Uterus (tissue), 4 donors: Measurements from ENCODE around the gene TTC22. TPM values are rescaled to one million over a fixed set of nuclear protein-coding genes. Genes with fewer than 3 reads are reported as not detected.

Experiments used
- DNase-seq, 2 donors: peaks; one replicate each; pipeline ENCODE4 v3.0.0-alpha.2; 2019 to 2020
- H3K27ac ChIP-seq, 2 donors: fragments of 200-600 bp; sonication (generic); 1 replicate in 1 of 2; 2 replicates in 1 of 2; pipeline ENCODE4 v1.5.1; 2016 to 2018
- H3K27me3 ChIP-seq, 2 donors: fragments of 200-600 bp; sonication (generic); one replicate each; pipeline ENCODE4 v1.5.1; 2018 to 2019; ENCODE audit warnings: control low read depth in 1 of 2
- H3K36me3 ChIP-seq, 2 donors: fragments of 200-600 bp; sonication (generic); one replicate each; pipeline ENCODE4 v1.5.1; 2019; ENCODE audit warnings: control low read depth in 1 of 2
- H3K4me1 ChIP-seq, 2 donors: fragments of 200-600 bp; sonication (generic); one replicate each; pipeline ENCODE4 v1.5.1; 2018 to 2019; ENCODE audit warnings: control low read depth in 1 of 2
- H3K4me3 ChIP-seq, 2 donors: fragments of 200-600 bp; sonication (generic); 1 replicate in 1 of 2; 2 replicates in 1 of 2; pipeline ENCODE4 v1.5.1; 2018 to 2019; ENCODE audit warnings: mild to moderate bottlenecking in 1 of 2
- H3K9me3 ChIP-seq, 2 donors: fragments of 200-600 bp; sonication (generic); one replicate each; pipeline ENCODE4 v1.5.1; 2019; ENCODE audit warnings: control low read depth in 1 of 2
- CTCF ChIP-seq, 4 experiments: fragments of 200-600 bp in 2 of 4; fragments of 450-650 bp in 2 of 4; sonication (generic) in 2 of 4; IDR thresholded peaks; one replicate each; pipeline ENCODE4 v1.5.1; 2016 to 2019; ENCODE audit warnings: antibody characterized with exemption in 4 of 4, mild to moderate bottlenecking in 2 of 4, moderate library complexity in 1 of 4
- POLR2A ChIP-seq, 2 donors: fragments of 450-650 bp; IDR thresholded peaks; one replicate each; pipeline ENCODE4 v1.6.1; 2016; ENCODE audit warnings: antibody characterized with exemption in 2 of 2, mild to moderate bottlenecking in 1 of 2, moderate library complexity in 1 of 2
- intact Hi-C: fragments of 100-400 bp; cut with DNase I; formaldehyde crosslinking; loops from one replicate; pipeline ENCODE4 v1.15.1; 2023; ENCODE audit warnings: low total_unique reads
- total RNA-seq, 4 donors: library from RNA; depleted of rRNA in 3 of 4; stranded (reverse); fragments of >200 nt in 3 of 4; gene quantifications; one replicate each; pipeline versions ENCODE4 v1.1.0 to v1.2.4, GENCODE V29; 2014 to 2023
- donor health status: DM: yes; HTN: yes; CAD: no.

The TTC22 gene
- 1 to 10 TPM in 2 of 4 donors, not detected in 2; 3.2 to 5.3 TPM for total RNA-seq

DNA sequence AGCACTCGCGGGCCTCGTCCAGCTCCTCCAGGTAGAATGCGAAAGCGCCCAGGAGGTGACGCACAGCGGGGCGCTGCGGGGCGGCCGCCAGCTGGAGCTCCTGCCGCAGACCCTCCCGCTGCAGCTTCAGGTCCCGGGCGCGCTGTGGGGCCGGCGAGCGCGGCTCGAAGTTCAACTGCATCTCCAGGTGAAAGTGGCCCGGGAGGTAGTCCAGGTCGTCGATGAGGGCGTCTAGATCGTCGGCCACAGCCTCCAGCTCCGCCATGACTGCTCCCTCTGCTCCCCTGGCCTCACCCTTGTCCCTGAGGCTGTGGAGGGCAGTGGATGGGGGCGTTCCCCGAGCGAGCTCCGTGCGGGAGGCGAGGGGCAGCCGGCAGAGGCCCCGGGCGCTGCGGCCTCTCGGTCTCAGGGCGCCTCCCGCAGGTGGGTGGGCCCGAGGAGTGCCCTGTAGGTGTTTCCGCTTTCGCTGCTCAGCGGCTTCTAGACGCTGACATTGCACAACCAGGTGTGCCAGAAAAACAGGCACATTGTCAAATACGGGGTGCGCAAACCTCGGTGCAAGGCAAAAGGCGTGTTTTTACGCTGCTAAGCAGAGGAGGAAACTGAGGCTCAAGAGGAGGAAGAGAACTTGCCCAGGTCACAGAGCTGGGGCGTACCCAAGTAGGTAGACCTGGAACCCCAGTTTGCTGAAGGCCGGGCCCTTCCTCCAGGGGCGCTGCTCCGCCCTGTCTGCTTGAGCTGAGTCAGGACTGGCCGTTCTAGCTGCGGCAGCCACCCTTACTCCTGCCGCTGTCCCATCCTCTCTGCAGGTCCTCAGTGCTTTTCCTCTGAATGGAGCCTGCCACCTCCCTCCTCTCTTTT, at the start of gene TTC22:
TSS of gene TTC22 (minus strand) at position 425 of the 861 bp plus-strand sequence. CDS start at position 265, 160 bp downstream.
- Histone ChIP-seq H3K4me1 (no peaks in the 10 kb centered on the region), H3K36me3 (no peaks in the 10 kb centered on the region), H3K27me3 (no peaks in the 10 kb centered on the region), H3K9me3 (no peaks in the 10 kb centered on the region), H3K27ac (peak within 1 kb of the TSS in 1 of 2 donors; percentile 7), H3K4me3 (peak within 1 kb of the TSS; percentile 14 to 37)
- peak in 1 of 2 donors; percentile 24 for DNase-seq
- intact Hi-C loops = no loop called here
- no peak for TF ChIP-seq POLR2A (IDR thresholded peaks at IDR 0.05)
- TF ChIP-seq CTCF (IDR thresholded peaks at IDR 0.05) = peak; percentile 6 to 37 (median 24)

GRCh38 chr1:54850737-54851136, 49.6 kb upstream of the TTC22 start:
- H3K9me3 ChIP-seq = no peaks in the 10 kb centered on the region
- TF ChIP-seq POLR2A (IDR thresholded peaks at IDR 0.05) = no peak
- no peak for TF ChIP-seq CTCF (IDR thresholded peaks at IDR 0.05)
- no peaks in the 10 kb centered on the region for H3K27me3 ChIP-seq
- H3K36me3 ChIP-seq = no peaks in the 10 kb centered on the region
- no peak for DNase-seq
- no peak overlapping the region for H3K27ac ChIP-seq
- H3K4me3 ChIP-seq = no peak overlapping the region
- no peaks in the 10 kb centered on the region for H3K4me1 ChIP-seq
- intact Hi-C loops = no loop called here

DNA sequence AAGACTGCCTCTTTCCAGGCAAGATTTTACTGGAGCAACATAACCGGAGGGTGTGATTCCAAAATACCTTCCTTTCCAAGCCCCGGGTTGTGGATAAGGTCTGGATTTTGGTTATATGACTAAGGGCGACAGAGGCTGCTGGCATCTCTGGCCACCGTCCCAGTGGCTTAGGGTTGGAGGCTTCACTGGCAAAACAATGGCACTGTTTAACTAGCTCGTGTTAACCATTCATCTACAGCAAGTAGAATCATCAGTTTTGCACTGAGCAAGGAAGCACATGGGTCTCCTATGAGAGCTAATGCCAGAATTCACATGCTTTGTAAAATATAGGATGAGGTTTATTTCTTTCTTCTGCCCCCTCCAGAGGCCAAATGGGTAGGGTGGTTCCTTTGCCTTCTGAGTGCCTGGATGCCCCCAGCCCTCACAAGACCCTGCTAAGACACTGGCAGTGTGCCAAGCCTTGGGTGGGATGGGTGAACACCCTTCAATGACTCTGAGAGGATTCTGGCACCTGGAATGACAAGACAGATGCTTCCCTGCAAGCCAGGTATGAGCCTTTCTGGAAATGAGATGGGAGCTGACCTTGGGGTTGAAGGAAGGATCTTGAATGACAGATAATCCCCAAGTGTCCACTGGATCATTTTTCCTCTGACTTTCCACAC, 49.1 kb upstream of the TTC22 start:
- H3K27ac ChIP-seq = no peak overlapping the region
- intact Hi-C loops = no loop called here

GRCh38 chr1:54849219-54850068, 48.3 kb upstream of the TTC22 start:
- TF ChIP-seq CTCF (IDR thresholded peaks at IDR 0.05) (no peak), POLR2A (IDR thresholded peaks at IDR 0.05) (no peak)
- Histone ChIP-seq H3K27me3 (no peaks in the 10 kb centered on the region), H3K4me3 (no peak overlapping the region), H3K4me1 (no peaks in the 10 kb centered on the region), H3K27ac (no peak overlapping the region), H3K36me3 (no peaks in the 10 kb centered on the region), H3K9me3 (no peaks in the 10 kb centered on the region)
- intact Hi-C loops = no loop called here
- DNase-seq = no peak

More for the DNA sequence above, 49.1 kb upstream of the TTC22 start:
- no peak for DNase-seq
- H3K36me3 ChIP-seq = no peaks in the 10 kb centered on the region
- no peaks in the 10 kb centered on the region for H3K9me3 ChIP-seq
- no peak overlapping the region for H3K4me3 ChIP-seq
- H3K27me3 ChIP-seq = no peaks in the 10 kb centered on the region
- TF ChIP-seq POLR2A (IDR thresholded peaks at IDR 0.05) = no peak
- no peak for TF ChIP-seq CTCF (IDR thresholded peaks at IDR 0.05)
- no peaks in the 10 kb centered on the region for H3K4me1 ChIP-seq
